Metanephros (tissue), 2 donors: ENCODE results near the gene ZIC3. TPM values are rescaled to one million over a fixed set of nuclear protein-coding genes. Genes with fewer than 3 reads are reported as not detected.

ENCODE experiments used
- small RNA-seq: library from RNA; depleted of rRNA; stranded (forward); fragments of <200 nt; gene quantifications from one replicate; pipeline ENCODE3, GENCODE V24; 2014; ENCODE audit warnings: low replicate concordance
- total RNA-seq: library from RNA; depleted of rRNA; stranded (reverse); fragments of >200 nt; gene quantifications from one replicate; pipeline ENCODE4 v1.2.3, GENCODE V29; 2014

The ZIC3 gene
- total RNA-seq = not detected

DNA sequence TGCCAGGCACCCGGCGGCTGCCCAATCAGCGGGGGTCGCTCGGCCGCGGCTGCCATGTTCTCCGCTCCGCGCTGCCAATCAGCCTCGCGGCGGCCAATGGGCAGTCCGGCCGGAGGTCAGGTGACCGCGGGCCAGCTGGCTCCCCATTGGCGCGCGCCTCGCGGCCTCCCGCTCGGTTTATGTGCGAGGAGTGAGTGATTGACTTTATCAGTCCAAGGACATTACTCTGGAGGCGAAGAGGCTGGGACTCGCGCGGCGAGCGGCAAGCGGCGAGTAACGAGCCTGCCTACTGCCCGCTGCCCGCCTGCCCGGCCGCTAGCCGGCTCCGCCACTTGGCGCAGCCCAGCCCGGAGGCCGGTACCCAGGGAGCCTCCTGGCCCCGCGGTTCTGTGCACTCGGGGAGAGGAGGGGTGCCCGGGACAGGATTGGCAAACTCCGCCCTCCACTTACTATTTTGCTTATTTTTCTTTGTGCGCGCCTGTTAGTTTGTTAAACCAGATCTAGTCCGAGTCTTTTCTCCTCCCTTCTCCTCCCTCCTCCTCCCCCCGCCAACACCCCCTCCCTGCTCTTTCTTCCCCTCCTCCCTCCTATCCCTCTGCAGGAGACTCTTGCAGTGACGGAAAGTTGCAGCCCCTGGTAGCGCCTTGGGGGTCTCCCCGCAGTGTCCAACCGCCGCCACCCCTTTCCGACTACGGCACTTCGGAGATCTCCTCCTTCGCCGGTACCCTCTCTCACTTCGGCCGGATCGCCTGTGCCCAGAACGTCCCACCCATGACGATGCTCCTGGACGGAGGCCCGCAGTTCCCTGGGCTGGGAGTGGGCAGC, at the start of gene ZIC3:
TSS of gene ZIC3 (plus strand) at position 207 of the 825 bp plus-strand sequence. CDS start at position 772, 565 bp downstream.

Small RNAs within 50 kb of the gene (small RNA-seq; reads per million reads assigned to genes)
- gene RN7SL325P = not detected
